PFSK-1 (cell line): ENCODE data around the gene CGN.

ENCODE experiments used
- FOXP2 ChIP-seq: optimal IDR thresholded peaks from 2 replicates; pipeline ENCODE3; 2011; ENCODE audit warnings: borderline replicate concordance, control low read depth, inconsistent platforms; ENCODE audit not compliant: insufficient read depth; ENCODE audit errors: extremely low read length, extremely low read depth
- POLR2AphosphoS5 ChIP-seq: IDR thresholded peaks from 2 replicates; pipeline ENCODE4 v1.6.1; 2012; ENCODE audit warnings: low read depth, mild to moderate bottlenecking, control low read depth, low read length, moderate library complexity
- SIN3A ChIP-seq: IDR thresholded peaks from 2 replicates; pipeline ENCODE4 v1.6.1; 2012; ENCODE audit warnings: mild to moderate bottlenecking, low read length, moderate library complexity, borderline replicate concordance; ENCODE audit not compliant: insufficient read depth
- TAF1 ChIP-seq: IDR thresholded peaks from 2 replicates; pipeline ENCODE4 v1.6.1; 2012; ENCODE audit warnings: low read length, control low read depth, borderline replicate concordance; ENCODE audit not compliant: insufficient read depth
- TF ChIP-seq, protein P1 (sequence below), 2 experiments: IDR thresholded peaks; 2 replicates each; pipeline versions ENCODE4 v1.6.1 to v1.8.0; 2011 to 2012; ENCODE audit warnings: low read depth in 2 of 2, low read length in 2 of 2, control low read depth in 1 of 2, inconsistent platforms in 1 of 2, mild to moderate bottlenecking in 1 of 2, moderate library complexity in 1 of 2; ENCODE audit not compliant: insufficient read depth in 1 of 2

The CGN gene

DNA sequence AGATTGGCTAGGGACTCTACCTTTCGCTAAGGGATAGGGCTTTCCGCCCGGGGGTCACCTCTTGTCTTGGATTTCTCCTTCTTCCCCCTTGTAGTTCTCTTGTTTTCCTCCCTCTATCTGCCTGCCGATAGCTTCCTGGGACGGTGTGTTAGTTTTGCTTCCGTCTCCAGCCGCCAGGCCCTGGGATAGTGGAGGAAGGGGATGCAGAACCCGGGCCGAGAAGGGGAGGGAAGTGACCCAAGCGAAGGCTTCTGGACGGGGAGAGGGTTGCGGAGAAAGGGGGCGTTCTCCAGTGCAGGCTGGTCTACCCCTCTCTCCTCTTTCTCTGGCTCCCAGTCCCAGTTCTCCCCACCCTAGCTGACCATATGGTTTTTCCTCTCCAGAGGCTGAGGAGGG, 29.8 kb downstream of the CGN start:
- TF ChIP-seq TAF1 (no peak), FOXP2 (no peak), POLR2AphosphoS5 (no peak), SIN3A (no peak)
- TF ChIP-seq, protein P1, sequence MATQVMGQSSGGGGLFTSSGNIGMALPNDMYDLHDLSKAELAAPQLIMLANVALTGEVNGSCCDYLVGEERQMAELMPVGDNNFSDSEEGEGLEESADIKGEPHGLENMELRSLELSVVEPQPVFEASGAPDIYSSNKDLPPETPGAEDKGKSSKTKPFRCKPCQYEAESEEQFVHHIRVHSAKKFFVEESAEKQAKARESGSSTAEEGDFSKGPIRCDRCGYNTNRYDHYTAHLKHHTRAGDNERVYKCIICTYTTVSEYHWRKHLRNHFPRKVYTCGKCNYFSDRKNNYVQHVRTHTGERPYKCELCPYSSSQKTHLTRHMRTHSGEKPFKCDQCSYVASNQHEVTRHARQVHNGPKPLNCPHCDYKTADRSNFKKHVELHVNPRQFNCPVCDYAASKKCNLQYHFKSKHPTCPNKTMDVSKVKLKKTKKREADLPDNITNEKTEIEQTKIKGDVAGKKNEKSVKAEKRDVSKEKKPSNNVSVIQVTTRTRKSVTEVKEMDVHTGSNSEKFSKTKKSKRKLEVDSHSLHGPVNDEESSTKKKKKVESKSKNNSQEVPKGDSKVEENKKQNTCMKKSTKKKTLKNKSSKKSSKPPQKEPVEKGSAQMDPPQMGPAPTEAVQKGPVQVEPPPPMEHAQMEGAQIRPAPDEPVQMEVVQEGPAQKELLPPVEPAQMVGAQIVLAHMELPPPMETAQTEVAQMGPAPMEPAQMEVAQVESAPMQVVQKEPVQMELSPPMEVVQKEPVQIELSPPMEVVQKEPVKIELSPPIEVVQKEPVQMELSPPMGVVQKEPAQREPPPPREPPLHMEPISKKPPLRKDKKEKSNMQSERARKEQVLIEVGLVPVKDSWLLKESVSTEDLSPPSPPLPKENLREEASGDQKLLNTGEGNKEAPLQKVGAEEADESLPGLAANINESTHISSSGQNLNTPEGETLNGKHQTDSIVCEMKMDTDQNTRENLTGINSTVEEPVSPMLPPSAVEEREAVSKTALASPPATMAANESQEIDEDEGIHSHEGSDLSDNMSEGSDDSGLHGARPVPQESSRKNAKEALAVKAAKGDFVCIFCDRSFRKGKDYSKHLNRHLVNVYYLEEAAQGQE (IDR thresholded peaks at IDR 0.05; ENCODE audit: insufficient read depth in 1 of 2, low read depth in 2 of 2, low read length in 2 of 2) = no peak

DNA sequence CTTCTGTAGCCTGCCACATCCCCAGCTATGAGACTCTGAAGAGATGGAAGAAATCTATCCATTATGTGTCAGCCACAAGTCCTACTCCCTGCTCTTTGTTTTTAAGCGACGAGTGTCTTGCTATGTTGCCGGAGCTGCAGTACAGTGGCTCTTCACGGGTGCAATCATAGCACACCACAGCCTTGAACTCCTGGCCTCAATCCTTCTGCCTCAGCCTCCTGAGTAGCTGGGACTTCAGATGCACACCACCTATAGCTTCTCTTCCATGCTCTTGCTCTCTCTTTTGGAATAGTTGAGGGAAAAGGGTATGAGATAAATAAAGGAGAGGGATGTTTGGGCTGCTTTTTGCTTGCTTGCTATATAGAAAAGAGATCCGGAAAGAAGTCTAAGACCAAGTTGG, 30.6 kb downstream of the CGN start:
- no peak for TF ChIP-seq TAF1
- no peak for TF ChIP-seq FOXP2
- no peak for TF ChIP-seq POLR2AphosphoS5
- no peak for TF ChIP-seq SIN3A
- TF ChIP-seq, protein P1 (IDR thresholded peaks at IDR 0.05; ENCODE audit: insufficient read depth in 1 of 2, low read depth in 2 of 2, low read length in 2 of 2) = no peak

DNA sequence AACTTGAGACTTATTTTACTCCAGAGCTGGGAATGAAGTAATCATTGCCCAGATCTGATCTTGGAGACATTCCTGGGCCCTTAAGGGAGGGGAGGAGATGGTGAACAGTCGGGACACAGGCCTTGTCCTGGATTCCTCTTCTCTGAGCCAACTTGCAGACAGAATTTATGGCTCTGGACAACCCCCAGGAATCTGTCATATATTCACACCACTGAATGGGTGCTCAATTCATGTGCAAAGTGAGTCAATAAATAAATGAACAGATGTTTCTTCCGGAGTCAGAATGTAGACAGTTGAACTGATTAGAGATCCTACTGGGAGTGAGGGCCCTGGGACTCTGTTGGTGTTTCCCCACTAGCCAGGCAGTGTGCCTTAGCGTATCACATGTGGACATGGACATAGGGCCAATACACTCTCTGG, 31.5 kb downstream of the CGN start:
- TF ChIP-seq POLR2AphosphoS5 (no peak), TAF1 (no peak), SIN3A (no peak), FOXP2 (no peak)
- TF ChIP-seq, protein P1 (IDR thresholded peaks at IDR 0.05; ENCODE audit: insufficient read depth in 1 of 2, low read depth in 2 of 2, low read length in 2 of 2) = no peak

DNA sequence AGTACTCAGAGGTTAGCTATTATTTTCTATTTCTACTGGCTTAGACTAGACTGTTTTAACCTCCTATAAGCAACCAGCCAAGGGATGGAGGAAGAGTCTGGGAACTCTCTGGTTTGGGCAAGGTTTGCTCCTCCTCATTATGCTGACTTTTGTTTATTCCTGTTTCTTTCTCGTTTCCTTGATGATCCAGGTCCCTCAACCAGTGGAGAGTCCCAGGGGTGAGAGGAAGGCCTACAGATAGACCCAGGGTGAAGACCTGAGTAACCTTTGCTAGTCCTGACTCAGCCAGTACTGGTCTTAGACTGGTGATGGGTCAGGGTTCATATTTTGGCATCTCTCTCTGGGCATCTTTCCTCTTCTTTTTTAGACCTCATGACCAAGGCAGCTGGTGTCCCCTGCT, 34.4 kb downstream of the CGN start:
- TF ChIP-seq, protein P1 (IDR thresholded peaks at IDR 0.05; ENCODE audit: insufficient read depth in 1 of 2, low read depth in 2 of 2, low read length in 2 of 2) = no peak
- no peak for TF ChIP-seq TAF1
- no peak for TF ChIP-seq SIN3A
- no peak for TF ChIP-seq POLR2AphosphoS5
- no peak for TF ChIP-seq FOXP2

DNA sequence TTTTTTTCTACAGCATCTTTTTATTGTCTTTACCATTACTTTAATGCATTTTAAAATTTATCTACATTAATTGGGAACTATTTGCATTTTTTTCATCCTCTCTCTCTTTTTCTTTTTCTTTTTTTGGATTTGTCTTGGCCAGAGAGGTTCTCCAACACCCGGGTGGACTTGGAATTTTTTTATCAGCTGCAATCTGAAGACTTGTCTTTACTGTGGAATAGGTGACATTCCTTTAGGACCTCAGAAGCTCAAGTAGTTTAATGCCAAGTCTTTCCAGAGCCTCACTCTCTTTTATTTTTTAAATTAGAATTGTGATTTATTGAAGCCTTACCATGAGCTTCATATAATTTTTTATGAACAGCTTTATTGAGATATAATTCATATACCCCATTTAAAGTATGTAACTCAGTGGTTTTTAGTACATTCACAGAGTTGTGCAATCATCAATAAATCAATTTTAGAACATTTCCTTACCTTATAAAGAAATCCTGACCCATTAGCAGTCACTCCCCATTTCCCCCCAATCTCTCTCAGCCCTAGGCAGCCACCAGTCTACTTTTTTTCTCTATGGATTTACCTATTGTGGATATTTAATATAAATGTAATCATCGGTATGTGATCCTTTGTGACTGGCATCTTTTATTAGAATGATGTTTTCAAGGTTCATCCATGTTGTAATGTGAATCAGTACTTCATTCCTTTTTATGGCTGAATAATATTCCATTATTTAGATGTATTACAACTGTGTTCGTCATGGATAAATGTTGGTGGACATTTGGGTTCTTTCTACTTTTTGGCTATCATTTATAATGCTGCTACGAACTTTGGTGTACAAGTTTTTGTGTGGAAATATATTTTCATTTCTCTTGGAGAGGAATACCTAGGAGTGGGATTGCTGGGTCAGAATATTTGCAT, 35.1 kb downstream of the CGN start:
- TF ChIP-seq POLR2AphosphoS5 = no peak
- no peak for TF ChIP-seq TAF1
- TF ChIP-seq SIN3A = no peak
- TF ChIP-seq, protein P1 (IDR thresholded peaks at IDR 0.05; ENCODE audit: insufficient read depth in 1 of 2, low read depth in 2 of 2, low read length in 2 of 2) = no peak
- no peak for TF ChIP-seq FOXP2
